ENCODE data around the gene SUPT3H.
"Not testable (repeated sequence)": the region's sequence is repeated elsewhere in the genome, so short reads cannot be mapped to it uniquely, and the experiment has no call there.

The SUPT3H gene

GRCh38 chr6:44868335-44868668, 509.4 kb downstream of the SUPT3H start:
- no peak for DNase-seq

DNA sequence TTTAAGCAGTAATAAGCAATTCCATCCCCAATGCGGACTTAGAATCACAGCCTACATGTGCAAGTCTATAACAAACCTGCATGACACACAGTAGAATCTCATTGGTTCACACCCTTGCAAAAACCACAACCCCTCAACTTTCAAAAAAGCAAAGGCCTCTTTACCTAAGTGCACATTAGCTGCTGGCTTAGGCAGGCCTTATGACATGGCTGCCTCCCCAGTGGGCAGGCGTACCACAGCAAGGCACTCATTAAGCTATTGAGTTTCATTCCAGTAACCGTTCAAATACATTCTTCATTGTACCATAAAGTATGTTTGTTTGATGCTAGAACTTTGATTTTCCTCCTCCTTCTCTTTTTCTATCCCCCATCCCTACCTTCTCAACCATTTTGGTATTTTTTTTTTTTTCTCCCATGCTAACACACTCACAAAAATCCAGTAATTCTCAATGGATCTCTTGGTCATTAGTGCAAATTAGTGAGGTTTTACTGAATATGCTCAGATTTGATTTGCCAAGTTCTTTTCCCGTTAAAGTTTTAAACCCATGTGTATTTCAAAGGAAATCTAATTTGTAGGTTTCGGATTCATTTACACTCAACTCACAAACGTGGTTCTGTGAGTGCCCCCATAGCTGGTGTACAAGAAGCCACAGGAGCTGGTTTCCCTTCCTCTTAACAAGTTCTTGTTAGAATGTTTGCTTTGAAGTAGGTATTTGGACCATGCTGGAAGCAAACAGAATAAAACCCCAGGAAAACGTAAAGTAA, 510.0 kb downstream of the SUPT3H start:
- DNase-seq: no peak

DNA sequence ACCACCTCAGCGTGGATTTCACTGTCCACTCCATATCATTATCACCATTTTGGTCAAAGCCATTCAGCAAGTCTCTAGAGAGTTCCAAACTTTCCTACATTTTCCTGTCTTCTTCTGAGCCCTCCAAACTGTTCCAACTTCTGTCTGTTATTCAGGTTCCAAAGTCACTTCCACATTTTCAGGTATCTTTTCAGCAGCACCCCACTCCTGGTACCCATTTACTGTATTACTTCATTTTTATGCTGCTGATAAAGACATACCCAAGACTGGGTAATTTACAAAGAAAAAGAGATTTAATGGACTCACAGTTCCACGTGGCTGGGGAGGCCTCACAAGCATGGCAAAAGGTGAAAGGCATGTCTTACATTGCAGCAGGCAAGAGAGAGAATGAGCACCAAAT, 512.5 kb downstream of the SUPT3H start:
- not testable (repeated sequence) for DNase-seq

DNA sequence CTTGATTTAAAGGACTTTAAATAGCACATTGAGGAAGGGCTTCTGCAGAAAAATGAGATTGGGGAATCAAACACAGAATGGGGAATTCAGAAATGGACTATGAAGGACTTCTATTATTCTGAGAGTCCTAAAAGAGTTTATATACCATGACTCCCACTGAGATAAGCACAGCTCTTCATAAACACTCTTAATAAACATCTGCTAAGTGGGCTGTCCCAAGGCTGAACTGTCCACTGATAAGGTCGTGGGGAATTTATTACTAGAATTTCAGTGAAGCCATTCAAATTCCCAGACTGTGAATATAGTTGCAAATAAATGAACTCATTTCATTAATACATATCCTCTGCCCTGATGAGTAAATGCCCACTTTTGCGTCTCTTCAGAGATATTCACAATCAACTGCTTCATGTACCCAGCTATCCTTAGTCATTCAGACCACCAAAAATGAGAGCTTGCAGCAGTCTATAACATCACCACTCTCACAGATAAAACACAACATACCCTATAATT, 517.8 kb downstream of the SUPT3H start:
- peak; percentile 24 for DNase-seq

- peak; percentile 65 for DNase-seq
Measured at GRCh38 chr6:44858998-44859397, 518.7 kb downstream of the SUPT3H start.

- no peak for DNase-seq
Measured at GRCh38 chr6:44856479-44856878, 521.3 kb downstream of the SUPT3H start.

GRCh38 chr6:44855562-44856411, 521.9 kb downstream of the SUPT3H start:
- DNase-seq: peak; percentile 43

GRCh38 chr6:44854712-44855443, 522.9 kb downstream of the SUPT3H start:
- peak; percentile 55 for DNase-seq

DNA sequence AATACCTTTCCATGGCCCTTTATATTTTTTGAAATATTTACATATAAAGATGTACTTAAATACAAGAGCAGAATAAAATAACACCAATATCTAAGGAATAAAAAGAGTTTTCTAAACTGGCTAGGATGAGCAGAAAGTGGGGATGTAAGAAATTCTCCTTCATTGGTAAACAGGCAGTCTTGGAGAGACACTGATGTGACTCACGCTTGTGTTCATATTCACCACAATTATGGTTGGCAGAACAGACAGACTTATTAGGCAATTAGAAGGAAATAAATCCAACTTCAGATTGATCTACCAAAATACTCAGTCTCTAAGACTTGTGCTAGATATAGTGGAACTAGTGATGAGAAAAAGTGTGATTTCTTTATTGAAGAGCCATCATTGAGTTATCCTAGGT, 526.6 kb downstream of the SUPT3H start:
- DNase-seq: no peak

DNA sequence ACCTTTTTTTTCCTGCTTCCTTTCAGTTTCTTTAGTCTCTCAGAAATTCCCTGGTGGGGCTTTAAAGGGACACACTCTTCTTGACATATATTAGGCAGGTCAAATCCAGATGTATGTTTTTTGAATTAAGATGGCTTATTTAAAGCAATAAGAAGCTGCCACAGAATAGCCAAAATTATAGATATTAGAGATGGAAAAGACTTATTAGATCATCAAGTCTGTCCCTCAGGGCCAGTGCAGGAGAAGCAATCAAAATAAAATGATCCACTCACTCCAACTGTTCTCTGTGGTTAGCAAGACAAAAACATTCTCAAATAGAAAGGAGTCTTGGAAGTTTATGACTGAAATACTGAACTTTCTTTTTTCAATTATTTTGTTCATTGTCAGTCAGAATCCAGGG, 527.4 kb downstream of the SUPT3H start:
- no peak for DNase-seq

DNA sequence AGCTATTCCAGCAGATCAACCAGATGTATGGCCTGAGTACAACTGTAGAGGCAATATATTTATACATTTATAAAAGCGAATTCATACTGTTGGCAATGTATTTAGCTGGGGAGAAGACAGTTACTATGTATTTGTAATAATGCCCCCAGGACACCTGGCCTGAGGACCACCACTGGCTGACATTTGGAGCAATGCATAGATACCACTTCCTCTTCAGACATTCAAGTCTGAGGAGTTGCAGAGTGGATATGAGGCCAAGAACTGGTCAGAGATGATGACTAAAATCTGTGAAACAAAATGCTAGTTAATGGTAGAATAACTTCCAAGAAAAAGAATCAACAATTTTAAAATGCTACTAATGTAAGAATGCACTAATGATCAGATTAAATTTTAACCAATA, 527.9 kb downstream of the SUPT3H start:
- no peak for DNase-seq

- no peak for DNase-seq
Measured at GRCh38 chr6:44843734-44844133, 534.0 kb downstream of the SUPT3H start.

GRCh38 chr6:44842616-44843015, 535.1 kb downstream of the SUPT3H start:
- DNase-seq: no peak

DNA sequence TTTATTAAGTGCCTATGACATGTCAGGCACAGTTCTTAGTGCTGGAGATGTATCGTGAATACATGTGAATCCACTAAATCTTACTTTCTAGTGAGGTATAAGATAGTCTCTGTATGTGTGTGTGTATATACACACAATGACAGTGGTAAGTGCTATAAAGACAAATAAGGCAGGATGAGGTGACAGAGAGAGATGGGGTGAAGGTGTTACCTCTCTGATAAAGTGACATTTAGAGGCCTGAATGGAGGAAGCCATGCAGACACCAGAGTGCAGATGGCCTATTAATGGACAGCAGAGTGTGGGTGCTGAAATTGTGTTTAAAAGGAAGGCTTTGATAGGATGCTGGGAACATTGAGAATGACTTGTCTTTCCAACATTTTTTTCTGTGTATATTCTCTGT, 535.9 kb downstream of the SUPT3H start:
- DNase-seq: no peak

- no peak for DNase-seq
Measured at GRCh38 chr6:44837741-44838140, 540.0 kb downstream of the SUPT3H start.

DNA sequence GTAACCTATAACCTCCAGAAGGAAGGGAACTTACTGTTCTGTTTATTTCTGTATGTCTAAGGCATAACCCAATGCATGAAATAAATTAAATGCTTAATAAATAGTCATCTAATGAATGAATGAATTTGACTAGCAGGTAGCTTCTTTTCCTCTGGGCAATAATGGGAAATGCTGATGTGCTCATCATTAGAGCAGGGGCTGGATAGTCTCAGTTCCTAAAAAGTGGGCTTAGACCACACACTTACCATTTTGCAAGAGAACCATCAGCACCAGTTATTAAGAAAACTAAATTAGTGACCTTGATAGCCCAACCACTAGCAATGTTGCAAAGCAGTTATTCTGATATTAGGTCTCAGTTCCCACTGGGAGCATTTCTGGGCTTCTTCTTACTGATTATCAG, 540.5 kb downstream of the SUPT3H start:
- no peak for DNase-seq

GRCh38 chr6:44833248-44833647, 544.5 kb downstream of the SUPT3H start:
- peak; percentile 10 for DNase-seq

DNA sequence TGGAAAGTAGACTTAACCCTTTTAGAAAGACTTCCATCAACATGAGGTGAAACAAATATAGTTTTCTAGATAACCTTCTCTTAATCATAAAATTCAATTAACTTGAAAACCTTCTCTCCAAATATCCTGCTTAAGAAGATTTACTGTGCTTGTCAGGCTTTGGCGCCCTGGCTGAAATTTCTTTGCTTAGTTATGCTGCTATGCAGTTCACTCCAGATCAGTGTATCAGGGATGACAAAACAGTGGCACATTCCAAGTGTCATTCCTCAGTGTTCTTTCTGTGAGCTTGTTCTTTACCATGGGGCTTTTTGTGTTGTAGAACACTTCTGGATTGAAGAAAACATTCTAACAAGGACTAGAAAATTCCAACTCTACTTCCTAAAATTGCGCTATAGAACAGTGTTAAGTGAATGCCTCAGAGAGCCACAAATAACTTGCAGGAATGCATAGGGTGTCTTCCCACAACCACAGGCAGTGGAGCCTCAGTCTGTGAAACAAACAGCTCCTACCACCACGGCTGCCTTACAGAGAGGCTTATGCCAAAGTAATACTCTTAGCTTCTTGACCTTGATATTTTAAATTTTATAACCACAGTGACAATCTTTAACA, 546.6 kb downstream of the SUPT3H start:
- DNase-seq: no peak

DNA sequence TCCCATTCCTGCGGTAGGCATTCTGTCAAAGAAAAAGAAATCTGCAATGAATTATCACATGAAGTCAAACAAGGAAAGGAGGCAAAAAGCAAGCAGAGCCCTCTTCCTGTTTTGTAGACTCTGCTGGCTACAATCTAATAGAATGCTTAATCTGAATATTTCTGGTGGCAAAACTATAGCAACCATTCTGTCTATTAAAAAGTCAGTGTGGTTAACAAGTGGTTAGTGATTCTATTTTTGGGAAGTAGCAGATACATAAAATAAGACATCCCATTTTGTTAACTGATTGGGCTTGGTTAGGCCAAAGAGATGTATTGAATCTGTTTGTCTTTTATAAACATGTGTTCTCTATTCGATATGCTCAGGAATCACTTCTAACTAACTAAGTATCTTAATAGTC, 547.9 kb downstream of the SUPT3H start:
- peak; percentile 15 for DNase-seq

DNA sequence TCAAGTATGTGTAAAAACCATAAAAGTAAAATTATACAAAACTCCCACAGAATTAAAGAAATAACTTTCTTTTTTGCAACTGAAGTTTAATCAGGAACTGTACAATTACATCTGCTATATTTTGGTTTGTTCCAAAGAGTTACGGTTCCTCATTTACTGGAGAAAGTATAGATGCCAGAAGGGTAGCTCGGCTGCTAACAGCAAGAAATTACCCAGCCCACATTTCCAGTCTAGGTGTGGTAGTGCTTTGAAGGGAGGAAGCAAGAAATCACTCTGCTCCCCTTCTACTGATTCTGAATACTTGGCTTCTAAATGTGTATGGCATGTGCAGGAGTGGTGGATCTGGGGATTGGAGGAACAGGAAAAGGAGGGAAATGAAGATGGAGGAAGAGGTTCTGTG, 549.0 kb downstream of the SUPT3H start:
- no peak for DNase-seq

- DNase-seq: no peak
Measured at GRCh38 chr6:44826025-44826676, 551.6 kb downstream of the SUPT3H start.

DNA sequence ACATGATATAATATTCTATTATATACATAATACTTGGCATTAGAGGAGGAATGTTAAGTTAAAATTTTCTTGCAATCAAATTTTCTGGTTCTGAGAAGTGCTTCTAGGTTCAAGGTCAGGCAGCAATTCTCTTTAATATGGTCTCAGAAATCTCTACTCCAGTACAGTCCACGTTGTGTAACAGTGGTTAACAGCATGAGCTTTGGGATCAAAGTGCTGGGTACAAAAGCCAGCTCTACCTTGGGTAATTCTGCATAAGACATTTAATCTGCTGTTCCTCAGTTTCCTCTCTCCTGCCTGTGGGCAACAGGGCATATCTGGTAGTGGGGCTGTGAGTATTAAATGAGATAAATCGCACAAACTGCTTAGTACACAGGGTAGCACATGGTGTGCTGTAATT, 552.5 kb downstream of the SUPT3H start:
- DNase-seq: no peak

- DNase-seq: no peak
Measured at GRCh38 chr6:44824567-44824966, 553.2 kb downstream of the SUPT3H start.
